Erythroblast (primary cell): Measurements from ENCODE around the gene PGC.

Source experiments
- GATA1 ChIP-seq: IDR thresholded peaks from 2 replicates; pipeline ENCODE4 v1.6.1; 2011; ENCODE audit warnings: low read depth, mild to moderate bottlenecking, control low read depth, low read length, moderate library complexity
- POLR2A ChIP-seq: IDR thresholded peaks from 2 replicates; pipeline ENCODE4 v1.6.1; 2011; ENCODE audit warnings: mild to moderate bottlenecking, low read length

GRCh38 chr6:41695825-41696224 lies 51.4 kb downstream of the PGC start:
- TF ChIP-seq POLR2A (no peak), GATA1 (no peak)
